ENCODE data around the gene LAMC3. TPM values are rescaled to one million over a fixed set of nuclear protein-coding genes. Genes with fewer than 3 reads are reported as not detected.

Gene LAMC3
- total and polyA plus RNA-seq, 2 experiments from 2014 or later, result 29.5 to 43.4 TPM

GRCh38 chr9:131091352-131091992 lies 82.5 kb downstream of the LAMC3 start:
- no peaks in the 10 kb centered on the region for H3K79me2 ChIP-seq
- H4K20me1 ChIP-seq (ENCODE audit: insufficient read depth, poor library complexity, severe bottlenecking), result no peaks in the 10 kb centered on the region
- no peaks in the 10 kb centered on the region for H3K36me3 ChIP-seq (replicated peaks; ENCODE audit: insufficient read depth, low read depth)
- H3K4me2 ChIP-seq, result no peak overlapping the region
- no peak for TF ChIP-seq EZH2 (IDR thresholded peaks at IDR 0.05; ENCODE audit: borderline replicate concordance)
- no peak for TF ChIP-seq CTCF (IDR thresholded peaks at IDR 0.05; ENCODE audit: poor library complexity)
- TF ChIP-seq EZH2phosphoT487 (IDR thresholded peaks at IDR 0.05; ENCODE audit: low read depth, severe bottlenecking, unreplicated experiment), result no peak
- no peak overlapping the region for H3K4me3 ChIP-seq
- H3K27ac ChIP-seq, result no peak overlapping the region
- H2AFZ ChIP-seq, result no peak overlapping the region
- no peaks in the 10 kb centered on the region for H3K9me2 ChIP-seq (replicated peaks; ENCODE audit: insufficient read depth)
- peaks cover 4% of the 10 kb centered on the region for H3K4me1 ChIP-seq (ENCODE audit: insufficient read depth)
- no peak for DNase-seq (ENCODE audit: low spot score)
- H3K9me3 ChIP-seq (ENCODE audit: low read depth), result no peaks in the 10 kb centered on the region
- 91% methylated on average over 19 of the region's 19 CpGs for WGBS (ENCODE audit: low lambda C conversion rate, missing lambda C conversion rate)
- H3K27me3 ChIP-seq, result peaks cover 15% of the 10 kb centered on the region

GRCh38 chr9:131092030-131092429 lies 83.1 kb downstream of the LAMC3 start:
- no peaks in the 10 kb centered on the region for H3K9me3 ChIP-seq (ENCODE audit: low read depth)
- H3K27me3 ChIP-seq, result peaks cover 15% of the 10 kb centered on the region
- WGBS (ENCODE audit: low lambda C conversion rate, missing lambda C conversion rate), result 80% methylated on average over 6 of the region's 6 CpGs
- no peak for DNase-seq (ENCODE audit: low spot score)
- no peaks in the 10 kb centered on the region for H4K20me1 ChIP-seq (ENCODE audit: insufficient read depth, poor library complexity, severe bottlenecking)
- no peaks in the 10 kb centered on the region for H3K9me2 ChIP-seq (replicated peaks; ENCODE audit: insufficient read depth)
- H3K4me2 ChIP-seq, result no peak overlapping the region
- no peak overlapping the region for H3K27ac ChIP-seq
- H3K79me2 ChIP-seq, result no peaks in the 10 kb centered on the region
- H3K36me3 ChIP-seq (replicated peaks; ENCODE audit: insufficient read depth, low read depth), result no peaks in the 10 kb centered on the region
- TF ChIP-seq EZH2phosphoT487 (IDR thresholded peaks at IDR 0.05; ENCODE audit: low read depth, severe bottlenecking, unreplicated experiment) (no peak), CTCF (IDR thresholded peaks at IDR 0.05; ENCODE audit: poor library complexity) (no peak), EZH2 (IDR thresholded peaks at IDR 0.05; ENCODE audit: borderline replicate concordance) (no peak)
- no peak overlapping the region for H3K4me3 ChIP-seq
- H3K4me1 ChIP-seq (ENCODE audit: insufficient read depth), result peaks cover 6% of the 10 kb centered on the region
- H2AFZ ChIP-seq, result no peak overlapping the region

GRCh38 chr9:131092548-131093440 lies 83.8 kb downstream of the LAMC3 start:
- no peak overlapping the region for H3K4me2 ChIP-seq
- H3K9me3 ChIP-seq (ENCODE audit: low read depth), result no peaks in the 10 kb centered on the region
- no peak overlapping the region for H3K27ac ChIP-seq
- H2AFZ ChIP-seq, result no peak overlapping the region
- H3K79me2 ChIP-seq, result no peaks in the 10 kb centered on the region
- H3K9me2 ChIP-seq (replicated peaks; ENCODE audit: insufficient read depth), result no peaks in the 10 kb centered on the region
- H3K4me3 ChIP-seq, result no peak overlapping the region
- 82% methylated on average over 21 of the region's 24 CpGs for WGBS (ENCODE audit: low lambda C conversion rate, missing lambda C conversion rate)
- TF ChIP-seq EZH2 (IDR thresholded peaks at IDR 0.05; ENCODE audit: borderline replicate concordance) (no peak), EZH2phosphoT487 (IDR thresholded peaks at IDR 0.05; ENCODE audit: low read depth, severe bottlenecking, unreplicated experiment) (no peak), CTCF (IDR thresholded peaks at IDR 0.05; ENCODE audit: poor library complexity) (no peak)
- H3K36me3 ChIP-seq (replicated peaks; ENCODE audit: insufficient read depth, low read depth), result no peaks in the 10 kb centered on the region
- DNase-seq (ENCODE audit: low spot score), result no peak
- peaks cover 9% of the 10 kb centered on the region for H3K4me1 ChIP-seq (ENCODE audit: insufficient read depth)
- H3K27me3 ChIP-seq, result peaks cover 15% of the 10 kb centered on the region
- H4K20me1 ChIP-seq (ENCODE audit: insufficient read depth, poor library complexity, severe bottlenecking), result no peaks in the 10 kb centered on the region
